Ureter (tissue), 1 donor: ENCODE measurements around the gene GTPBP2. TPM values are rescaled to one million over a fixed set of nuclear protein-coding genes. Genes with fewer than 3 reads are reported as not detected.
A peak's percentile ranks its signal among the peaks of the same experiment; 100 is the strongest.
"Not testable (repeated sequence)": the region's sequence is repeated elsewhere in the genome, so short reads cannot be mapped to it uniquely, and the experiment has no call there.

Experiments used
- DNase-seq: peaks from one replicate; pipeline ENCODE4 v3.0.0-alpha.2; 2020; ENCODE audit warnings: low spot score
- total RNA-seq: library from RNA; stranded (reverse); gene quantifications from one replicate; pipeline ENCODE4 v1.2.4, GENCODE V29; 2023
- donor health status: DM: yes; HTN: yes; CAD: no.

The GTPBP2 gene
- total RNA-seq, 1 donor from 2014 or later = 74.1 TPM

GRCh38 chr6:43658161-43658560, 29.1 kb upstream of the GTPBP2 start:
- DNase-seq = no peak

- no peak for DNase-seq
Measured at GRCh38 chr6:43657221-43657802, 28.2 kb upstream of the GTPBP2 start.

GRCh38 chr6:43652822-43653221, 23.8 kb upstream of the GTPBP2 start:
- DNase-seq = not testable (repeated sequence)

GRCh38 chr6:43648248-43648647, 19.2 kb upstream of the GTPBP2 start:
- DNase-seq = no peak

- no peak for DNase-seq
Measured at GRCh38 chr6:43647613-43648012, 18.5 kb upstream of the GTPBP2 start.

- no peak for DNase-seq
Measured at GRCh38 chr6:43645613-43645964, 16.5 kb upstream of the GTPBP2 start.

- DNase-seq = no peak
Measured at GRCh38 chr6:43644940-43645612, 16.0 kb upstream of the GTPBP2 start, which contains the start of gene RSPH9. RSPH9 (plus strand) TSS chr6:43645036; CDS start chr6:43645099, 63 bp downstream.

- DNase-seq = no peak
Measured at GRCh38 chr6:43639984-43640800, 11.1 kb upstream of the GTPBP2 start.

GRCh38 chr6:43636308-43636659, 7.2 kb upstream of the GTPBP2 start:
- DNase-seq = no peak

GRCh38 chr6:43635387-43636307, 6.6 kb upstream of the GTPBP2 start, which contains the start of gene MAD2L1BP:
MAD2L1BP (plus strand) TSS chr6:43635840; CDS start chr6:43635876, 36 bp downstream.
- DNase-seq = peak; percentile 84

- no peak for DNase-seq
Measured at GRCh38 chr6:43634702-43635303, 5.7 kb upstream of the GTPBP2 start.

- DNase-seq = not testable (repeated sequence)
Measured at GRCh38 chr6:43633002-43633401, 3.9 kb upstream of the GTPBP2 start.

GRCh38 chr6:43630980-43631619, 2.0 kb upstream of the GTPBP2 start:
- DNase-seq = no peak

GRCh38 chr6:43629505-43630300, 639 bp upstream of the GTPBP2 start:
- peak; percentile 98 for DNase-seq

GRCh38 chr6:43628393-43629103, 516 bp downstream of the GTPBP2 start:
- DNase-seq = peak; percentile 73

- peak; percentile 87 for DNase-seq
Measured at GRCh38 chr6:43627008-43627825, 1.8 kb downstream of the GTPBP2 start.

- DNase-seq = no peak
Measured at GRCh38 chr6:43625393-43625992, 3.6 kb downstream of the GTPBP2 start.

GRCh38 chr6:43624786-43625288, 4.2 kb downstream of the GTPBP2 start:
- DNase-seq = no peak
